A673 (cell line): ENCODE results near the gene MAST4. TPM values are rescaled to one million over a fixed set of nuclear protein-coding genes. Genes with fewer than 3 reads are reported as not detected.

Experiments used
- BruUV-seq: library from RNA; stranded (reverse); fragments of 400-500 nt; replicated peaks from 2 replicates; lab custom pipeline; 2021; lab: Mats Ljungman, UMichigan
- CTCF ChIA-PET: fragments of 300-600 bp; sonication (Branson Sonifier 250); formaldehyde crosslinking; loops from one replicate; lab custom pipeline; 2022; ENCODE audit warnings: antibody characterized with exemption; lab: Charles Lee
- POLR2A ChIA-PET: fragments of 300-600 bp; sonication (Branson Sonifier 250); formaldehyde crosslinking; loops from one replicate; lab custom pipeline; 2022; ENCODE audit warnings: antibody characterized with exemption; ENCODE audit not compliant: low non-redundant PET; lab: Charles Lee
- DNase-seq: peaks from one replicate; pipeline ENCODE4 v3.0.0-alpha.2; 2015; ENCODE audit warnings: low spot score
- H3K27ac ChIP-seq: fragments of 200-600 bp; sonication (generic); 2 replicates; pipeline ENCODE4 v1.5.1; 2016; ENCODE audit warnings: mixed run types, low read depth, mild to moderate bottlenecking, mixed read lengths, antibody characterized with exemption, low read length; ENCODE audit not compliant: poor library complexity, severe bottlenecking
- H3K27me3 ChIP-seq: fragments of 200-600 bp; sonication (generic); replicated peaks from 2 replicates; pipeline ENCODE4 v1.6.1; 2017; ENCODE audit warnings: mixed run types, low read depth, mild to moderate bottlenecking, mixed read lengths, antibody characterized with exemption, low read length; ENCODE audit not compliant: insufficient read depth, poor library complexity
- H3K36me3 ChIP-seq: fragments of 200-600 bp; sonication (generic); 2 replicates; pipeline ENCODE4 v1.6.1; 2016; ENCODE audit warnings: mixed run types, mild to moderate bottlenecking, mixed read lengths, antibody characterized with exemption, low read length; ENCODE audit not compliant: insufficient read depth, poor library complexity, severe bottlenecking
- H3K4me1 ChIP-seq: fragments of 200-600 bp; sonication (generic); 2 replicates; pipeline ENCODE4 v1.6.1; 2017; ENCODE audit warnings: mixed run types, mild to moderate bottlenecking, mixed read lengths, antibody characterized with exemption, low read length; ENCODE audit not compliant: insufficient read depth, poor library complexity, severe bottlenecking
- H3K4me3 ChIP-seq: fragments of 200-600 bp; sonication (generic); 2 replicates; pipeline ENCODE4 v1.5.1; 2016; ENCODE audit warnings: low read depth, mixed run types, mild to moderate bottlenecking, mixed read lengths, low read length; ENCODE audit not compliant: poor library complexity, severe bottlenecking
- H3K9me3 ChIP-seq: fragments of 200-600 bp; sonication (generic); 2 replicates; pipeline ENCODE4 v1.6.1; 2016; ENCODE audit warnings: mixed run types, low read depth, mild to moderate bottlenecking, mixed read lengths, antibody characterized with exemption, low read length; ENCODE audit not compliant: poor library complexity, severe bottlenecking
- EZH2 ChIP-seq: fragments of 200-600 bp; sonication (generic); IDR thresholded peaks from 2 replicates; pipeline ENCODE4 v1.6.1; 2017; ENCODE audit warnings: borderline replicate concordance, low read depth, mild to moderate bottlenecking, mixed read lengths, antibody characterized with exemption, low read length; ENCODE audit not compliant: poor library complexity, severe bottlenecking
- intact Hi-C: fragments of 100-400 bp; cut with micrococcal nuclease; formaldehyde crosslinking; loops from one replicate; pipeline ENCODE4 v1.10.0; 2022; ENCODE audit not compliant: unreplicated experiment
- total RNA-seq: library from RNA; stranded (reverse); gene quantifications from 2 replicates; pipeline ENCODE4 v1.2.3, GENCODE V29; 2021
- TF ChIP-seq, protein P1 (sequence below): fragments of 300-800, 200-600 bp; sonication (generic); conservative IDR thresholded peaks from 2 replicates; pipeline ENCODE4 v1.5.1; 2017; ENCODE audit warnings: low read depth, mild to moderate bottlenecking, antibody characterized with exemption, low read length, moderate library complexity, mixed read lengths

The MAST4 gene
- total RNA-seq, 1 experiment from 2014 or later = 4.5 TPM

DNA sequence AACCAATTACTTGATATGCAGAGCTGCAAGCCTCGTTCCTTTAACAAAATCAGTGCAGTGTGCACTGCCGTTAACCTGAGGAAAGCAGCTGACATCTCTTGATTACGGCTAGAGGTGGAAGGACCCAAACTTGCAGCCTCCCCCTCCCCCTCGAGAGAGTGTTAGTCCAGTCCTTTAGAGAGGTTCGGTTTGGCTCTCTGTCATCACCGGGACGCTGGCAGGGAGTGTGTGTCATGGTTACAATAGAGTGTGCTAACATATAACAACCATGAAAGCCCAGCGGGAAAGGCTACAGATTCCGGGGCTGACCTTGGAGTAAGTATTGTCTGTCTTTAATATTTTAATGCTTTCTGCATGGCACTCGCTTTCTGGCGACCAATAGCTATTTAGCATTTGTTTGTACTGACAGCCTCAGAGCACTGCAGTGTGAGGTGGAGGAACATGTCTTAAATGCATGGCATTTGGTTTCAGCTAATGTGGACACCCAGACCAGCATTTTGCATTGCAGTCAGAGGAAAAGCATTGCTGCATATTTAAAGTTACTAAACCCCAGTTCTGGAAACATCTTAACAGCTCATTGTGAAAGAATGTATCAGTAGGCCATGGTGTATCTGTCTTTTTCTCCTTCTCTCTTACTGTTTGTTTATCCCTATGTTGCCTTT, 362.9 kb downstream of the MAST4 start:
- intact Hi-C loops = no loop called here
- CTCF ChIA-PET = no interaction called here
- no peak for TF ChIP-seq EZH2
- TF ChIP-seq, protein P1, sequence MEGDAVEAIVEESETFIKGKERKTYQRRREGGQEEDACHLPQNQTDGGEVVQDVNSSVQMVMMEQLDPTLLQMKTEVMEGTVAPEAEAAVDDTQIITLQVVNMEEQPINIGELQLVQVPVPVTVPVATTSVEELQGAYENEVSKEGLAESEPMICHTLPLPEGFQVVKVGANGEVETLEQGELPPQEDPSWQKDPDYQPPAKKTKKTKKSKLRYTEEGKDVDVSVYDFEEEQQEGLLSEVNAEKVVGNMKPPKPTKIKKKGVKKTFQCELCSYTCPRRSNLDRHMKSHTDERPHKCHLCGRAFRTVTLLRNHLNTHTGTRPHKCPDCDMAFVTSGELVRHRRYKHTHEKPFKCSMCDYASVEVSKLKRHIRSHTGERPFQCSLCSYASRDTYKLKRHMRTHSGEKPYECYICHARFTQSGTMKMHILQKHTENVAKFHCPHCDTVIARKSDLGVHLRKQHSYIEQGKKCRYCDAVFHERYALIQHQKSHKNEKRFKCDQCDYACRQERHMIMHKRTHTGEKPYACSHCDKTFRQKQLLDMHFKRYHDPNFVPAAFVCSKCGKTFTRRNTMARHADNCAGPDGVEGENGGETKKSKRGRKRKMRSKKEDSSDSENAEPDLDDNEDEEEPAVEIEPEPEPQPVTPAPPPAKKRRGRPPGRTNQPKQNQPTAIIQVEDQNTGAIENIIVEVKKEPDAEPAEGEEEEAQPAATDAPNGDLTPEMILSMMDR = no peak
- Histone ChIP-seq H3K36me3 (no peaks in the 10 kb centered on the region), H3K4me1 (peaks cover 10% of the 10 kb centered on the region), H3K9me3 (no peaks in the 10 kb centered on the region), H3K27me3 (no peaks in the 10 kb centered on the region), H3K27ac (no peak overlapping the region), H3K4me3 (peak overlapping the region; percentile 39)
- no TSS peak for BruUV-seq
- peak; percentile 17 for DNase-seq
- POLR2A ChIA-PET = no interaction called here

DNA sequence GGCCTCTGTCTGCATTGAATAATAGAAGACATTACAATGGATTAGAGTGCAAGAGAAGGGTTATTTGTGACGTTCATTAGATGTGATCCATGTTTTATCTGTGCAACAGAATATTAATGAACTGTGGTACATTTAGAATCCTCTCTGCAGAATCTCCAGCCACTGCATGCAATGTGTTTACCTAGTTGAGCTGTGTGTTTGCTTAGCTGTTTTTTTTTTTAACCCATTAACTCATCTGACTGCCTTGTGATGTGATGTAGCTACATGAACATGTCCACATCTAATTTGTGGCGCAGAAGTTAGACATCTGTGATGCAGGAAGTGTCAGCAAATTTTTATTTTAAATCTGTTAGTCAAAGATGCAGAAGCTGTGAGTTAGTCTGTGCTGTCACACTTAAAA, 363.5 kb downstream of the MAST4 start:
- no peak overlapping the region for H3K4me3 ChIP-seq
- H3K9me3 ChIP-seq = no peaks in the 10 kb centered on the region
- H3K4me1 ChIP-seq = peaks cover 10% of the 10 kb centered on the region
- no peaks in the 10 kb centered on the region for H3K36me3 ChIP-seq
- intact Hi-C loops = no loop called here
- POLR2A ChIA-PET = interaction anchor here (0.7 kb wide), 1 partner anchor 32 kb away, joined by 6 read pairs; no protein-coding TSS in a partner anchor
- no peak for DNase-seq
- BruUV-seq = no TSS peak
- H3K27ac ChIP-seq = no peak overlapping the region
- TF ChIP-seq, protein P1 = no peak
- no peak for TF ChIP-seq EZH2
- CTCF ChIA-PET = no interaction called here
- no peaks in the 10 kb centered on the region for H3K27me3 ChIP-seq

DNA sequence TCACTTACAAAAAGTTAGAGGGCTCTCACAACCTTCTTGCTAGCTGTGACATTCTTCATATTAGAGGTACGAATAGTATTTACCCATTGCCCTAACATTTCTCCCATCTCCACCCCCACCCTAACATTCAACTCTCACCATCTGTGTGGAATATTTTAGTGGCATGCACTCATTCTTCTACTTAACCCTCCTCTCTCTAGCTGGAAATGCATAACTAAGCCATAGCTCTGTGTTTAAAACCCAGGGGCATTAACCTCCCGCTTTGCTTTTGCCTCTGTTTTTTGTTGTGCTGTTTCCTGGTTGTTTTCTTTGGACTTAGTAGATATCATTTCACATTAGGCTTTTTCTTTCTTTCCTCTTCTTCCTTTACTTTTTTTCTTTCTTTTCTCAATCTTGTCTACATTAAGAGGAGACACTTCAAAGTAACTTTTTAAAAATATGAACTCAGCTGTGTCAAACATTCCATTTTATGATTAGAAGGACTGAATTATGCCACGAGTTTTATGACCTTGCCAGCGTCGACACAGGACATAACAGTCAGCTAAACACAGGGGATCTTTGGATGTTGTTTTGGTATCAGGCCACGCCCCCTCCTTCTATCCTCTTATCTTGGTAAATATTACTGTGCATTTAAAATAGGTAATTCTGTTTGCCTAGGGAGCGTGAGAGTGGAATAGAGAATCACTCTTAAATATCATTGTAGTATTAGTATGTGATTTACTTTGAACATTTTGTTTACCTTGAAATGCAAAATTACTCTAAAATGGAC, 364.4 kb downstream of the MAST4 start:
- no TSS peak for BruUV-seq
- POLR2A ChIA-PET = interaction anchor here (0.7 kb wide), 1 partner anchor 32 kb away, joined by 6 read pairs; no protein-coding TSS in a partner anchor
- intact Hi-C loops = no loop called here

More for the DNA sequence above, 364.4 kb downstream of the MAST4 start:
- peaks cover 10% of the 10 kb centered on the region for H3K4me1 ChIP-seq
- no peak overlapping the region for H3K27ac ChIP-seq
- H3K27me3 ChIP-seq = no peaks in the 10 kb centered on the region
- TF ChIP-seq, protein P1 = no peak
- TF ChIP-seq EZH2 = no peak
- no peaks in the 10 kb centered on the region for H3K9me3 ChIP-seq
- H3K4me3 ChIP-seq = no peak overlapping the region
- CTCF ChIA-PET = interaction anchor here (0.6 kb wide), 1 partner anchor 98 kb away, joined by 9 read pairs; no protein-coding TSS in a partner anchor
- DNase-seq = no peak
- H3K36me3 ChIP-seq = no peaks in the 10 kb centered on the region
